Stimulated activated CD4-positive, alpha-beta T cell treated with anti-CD3 and anti-CD28 coated beads, Interleukin-1b, Interleukin-23, amount 100 ng/mL, for 24 hours (primary cell): Measurements from ENCODE around the gene RAB33A.

Experiments used
- DNase-seq, 4 experiments: peaks; one replicate each; pipeline ENCODE4 v3.0.0-alpha.2; 2020; ENCODE audit warnings: low read depth in 4 of 4, low spot score in 1 of 4

Gene RAB33A

GRCh38 chrX:130172127-130172845, 524 bp downstream of the RAB33A start:
- DNase-seq, result no peak

GRCh38 chrX:130173190-130173895, 1.6 kb downstream of the RAB33A start:
- no peak for DNase-seq

- DNase-seq, result no peak
These were observed 2.4 kb downstream of the RAB33A start for GRCh38 chrX:130174045-130174704.

- DNase-seq, result no peak
These were observed 3.2 kb downstream of the RAB33A start for GRCh38 chrX:130174937-130175336.

GRCh38 chrX:130176354-130176776, 4.6 kb downstream of the RAB33A start:
- no peak for DNase-seq

GRCh38 chrX:130176942-130177341, 5.2 kb downstream of the RAB33A start:
- no peak for DNase-seq

- DNase-seq, result no peak
These were observed 7.4 kb downstream of the RAB33A start for GRCh38 chrX:130179170-130179569.

GRCh38 chrX:130179579-130180215, 7.9 kb downstream of the RAB33A start:
- no peak for DNase-seq

- no peak for DNase-seq
These were observed 12.4 kb downstream of the RAB33A start for GRCh38 chrX:130184168-130184567.

GRCh38 chrX:130184857-130185256, 13.1 kb downstream of the RAB33A start:
- no peak for DNase-seq

- DNase-seq, result no peak
These were observed 14.9 kb downstream of the RAB33A start for GRCh38 chrX:130186651-130187050.

GRCh38 chrX:130190801-130191200, 19.0 kb downstream of the RAB33A start:
- DNase-seq, result no peak

- DNase-seq, result no peak
These were observed 24.7 kb downstream of the RAB33A start for GRCh38 chrX:130196466-130196865.

GRCh38 chrX:130197464-130197863, 25.7 kb downstream of the RAB33A start:
- no peak for DNase-seq

- DNase-seq, result no peak
These were observed 32.9 kb downstream of the RAB33A start for GRCh38 chrX:130204647-130205046.

- no peak for DNase-seq
These were observed 39.8 kb downstream of the RAB33A start for GRCh38 chrX:130211415-130212186.

GRCh38 chrX:130212371-130212770, 40.6 kb downstream of the RAB33A start:
- DNase-seq, result no peak

- no peak for DNase-seq
These were observed 41.6 kb downstream of the RAB33A start for GRCh38 chrX:130213376-130213775.

GRCh38 chrX:130216320-130216719, 44.6 kb downstream of the RAB33A start:
- no peak for DNase-seq

GRCh38 chrX:130224810-130225209, 53.0 kb downstream of the RAB33A start:
- DNase-seq, result no peak

GRCh38 chrX:130228871-130229270, 57.1 kb downstream of the RAB33A start:
- no peak for DNase-seq
